Thyroid gland (tissue), 4 donors: ENCODE results near the gene INPP4B. TPM values are rescaled to one million over a fixed set of nuclear protein-coding genes. Genes with fewer than 3 reads are reported as not detected.
A peak's percentile ranks its signal among the peaks of the same experiment; 100 is the strongest.

Experiments
- DNase-seq, 2 donors: peaks; one replicate each; pipeline ENCODE4 v3.0.0-alpha.2; 2019
- H3K27ac ChIP-seq, 3 donors: fragments of 200-600 bp; sonication (generic); 1 replicate in 2 of 3; 2 replicates in 1 of 3; pipeline ENCODE4 v1.5.1; 2016 to 2019; ENCODE audit warnings: mild to moderate bottlenecking in 1 of 3, moderate library complexity in 1 of 3
- H3K27me3 ChIP-seq: fragments of 200-600 bp; sonication (generic); one replicate; pipeline ENCODE4 v1.5.1; 2019
- H3K36me3 ChIP-seq, 2 donors: fragments of 200-600 bp; sonication (generic); one replicate each; pipeline ENCODE4 v1.5.1; 2016 to 2019
- H3K4me1 ChIP-seq, 2 donors: fragments of 200-600 bp; sonication (generic); one replicate each; pipeline ENCODE4 v1.5.1; 2017 to 2019
- H3K4me3 ChIP-seq, 3 donors: fragments of 200-600 bp; sonication (generic); replicated peaks in 1 of 3; 1 replicate in 2 of 3; 2 replicates in 1 of 3; pipeline ENCODE4 v1.5.1; 2016; ENCODE audit warnings: mild to moderate bottlenecking in 1 of 3
- H3K9me3 ChIP-seq: fragments of 200-600 bp; sonication (generic); one replicate; pipeline ENCODE4 v1.5.1; 2017
- POLR2A ChIP-seq, 2 donors: fragments of 450-650 bp; IDR thresholded peaks; one replicate each; pipeline ENCODE4 v1.6.1; 2017; ENCODE audit warnings: antibody characterized with exemption in 2 of 2, mild to moderate bottlenecking in 2 of 2, moderate library complexity in 1 of 2
- WGBS, 2 donors: methylation state at CpG; one replicate each; pipeline ENCODE4 v1.1.5; 2017; 5-methylcytosine and 5-hydroxymethylcytosine counted together
- intact Hi-C: fragments of 100-400 bp; cut with DNase I; formaldehyde crosslinking; loops from one replicate; pipeline ENCODE4 v1.15.1; 2023
- total RNA-seq, 4 donors: library from RNA; depleted of rRNA; stranded (reverse); fragments of >200 nt; gene quantifications; one replicate each; pipeline ENCODE4 v1.2.3, GENCODE V29; 2016
- TF ChIP-seq, protein P1 (sequence below), 6 experiments: fragments of 200-600 bp in 3 of 6; fragments of 450-650 bp in 3 of 6; sonication (generic) in 3 of 6; IDR thresholded peaks; one replicate each; pipeline ENCODE4 v1.5.1; 2016 to 2019; ENCODE audit warnings: antibody characterized with exemption in 6 of 6, mild to moderate bottlenecking in 2 of 6, inconsistent platforms in 1 of 6, moderate library complexity in 1 of 6

INPP4B gene
- total RNA-seq, 4 donors from 2014 or later = 8.0 to 22.1 (median 12.0) TPM

DNA sequence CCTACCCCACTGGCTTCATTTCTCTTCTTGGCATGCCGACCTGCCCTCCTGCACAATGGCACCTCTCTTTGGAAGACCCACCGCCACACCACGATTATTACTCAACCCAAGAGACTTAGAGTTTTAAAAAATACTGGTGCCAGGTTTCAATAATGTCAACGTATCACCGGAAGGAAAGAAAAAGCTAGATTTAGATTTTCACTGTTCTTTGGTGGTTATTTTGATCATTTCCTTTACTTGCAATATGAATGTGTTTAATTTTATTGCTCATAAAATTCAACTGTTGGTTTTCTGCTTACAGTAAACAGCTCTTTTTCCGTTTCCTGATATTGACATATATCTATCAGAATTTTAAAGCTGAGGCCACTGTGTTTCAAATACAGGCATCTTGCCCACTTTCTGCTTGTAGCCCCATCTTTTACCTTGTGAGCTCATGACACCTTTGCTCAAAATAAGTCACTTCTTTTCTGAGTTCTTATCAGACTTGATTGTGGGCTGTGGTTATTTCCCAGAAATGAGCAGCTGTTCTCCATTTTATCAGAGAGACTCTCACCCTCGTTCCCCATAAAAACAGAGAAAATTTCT lies 439.1 kb downstream of the INPP4B start:
- Histone ChIP-seq H3K4me3 (no peak overlapping the region), H3K36me3 (no peaks in the 10 kb centered on the region), H3K4me1 (peaks cover 10 to 13% of the 10 kb centered on the region in 2 donors), H3K27me3 (no peaks in the 10 kb centered on the region), H3K27ac (no peak overlapping the region), H3K9me3 (no peaks in the 10 kb centered on the region)
- 74 to 79% methylated on average over 7 of the region's 7 CpGs for WGBS, 2 donors
- TF ChIP-seq, protein P1, sequence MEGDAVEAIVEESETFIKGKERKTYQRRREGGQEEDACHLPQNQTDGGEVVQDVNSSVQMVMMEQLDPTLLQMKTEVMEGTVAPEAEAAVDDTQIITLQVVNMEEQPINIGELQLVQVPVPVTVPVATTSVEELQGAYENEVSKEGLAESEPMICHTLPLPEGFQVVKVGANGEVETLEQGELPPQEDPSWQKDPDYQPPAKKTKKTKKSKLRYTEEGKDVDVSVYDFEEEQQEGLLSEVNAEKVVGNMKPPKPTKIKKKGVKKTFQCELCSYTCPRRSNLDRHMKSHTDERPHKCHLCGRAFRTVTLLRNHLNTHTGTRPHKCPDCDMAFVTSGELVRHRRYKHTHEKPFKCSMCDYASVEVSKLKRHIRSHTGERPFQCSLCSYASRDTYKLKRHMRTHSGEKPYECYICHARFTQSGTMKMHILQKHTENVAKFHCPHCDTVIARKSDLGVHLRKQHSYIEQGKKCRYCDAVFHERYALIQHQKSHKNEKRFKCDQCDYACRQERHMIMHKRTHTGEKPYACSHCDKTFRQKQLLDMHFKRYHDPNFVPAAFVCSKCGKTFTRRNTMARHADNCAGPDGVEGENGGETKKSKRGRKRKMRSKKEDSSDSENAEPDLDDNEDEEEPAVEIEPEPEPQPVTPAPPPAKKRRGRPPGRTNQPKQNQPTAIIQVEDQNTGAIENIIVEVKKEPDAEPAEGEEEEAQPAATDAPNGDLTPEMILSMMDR (IDR thresholded peaks at IDR 0.05) = no peak
- no peak for TF ChIP-seq POLR2A (IDR thresholded peaks at IDR 0.05)
- DNase-seq = no peak
- intact Hi-C loops = no loop called here

DNA sequence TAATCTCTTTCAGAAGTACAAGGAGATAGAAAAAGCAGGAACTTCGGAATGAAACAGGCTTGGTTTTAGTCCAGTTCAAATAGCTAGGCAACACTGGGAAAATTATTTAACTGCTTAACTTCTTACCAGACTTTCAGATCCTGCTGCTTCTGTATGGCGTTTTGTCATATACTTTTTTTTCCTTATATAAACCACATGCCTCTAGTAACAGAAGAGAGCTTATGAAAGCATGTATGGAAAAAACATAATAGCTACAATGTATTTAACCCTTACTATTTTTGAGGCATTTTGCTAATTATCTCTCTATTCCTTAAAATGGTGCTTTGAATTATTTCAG lies 439.6 kb downstream of the INPP4B start:
- no peak for TF ChIP-seq POLR2A (IDR thresholded peaks at IDR 0.05)
- TF ChIP-seq, protein P1 (IDR thresholded peaks at IDR 0.05) = no peak
- H3K27ac ChIP-seq = no peak overlapping the region

DNA sequence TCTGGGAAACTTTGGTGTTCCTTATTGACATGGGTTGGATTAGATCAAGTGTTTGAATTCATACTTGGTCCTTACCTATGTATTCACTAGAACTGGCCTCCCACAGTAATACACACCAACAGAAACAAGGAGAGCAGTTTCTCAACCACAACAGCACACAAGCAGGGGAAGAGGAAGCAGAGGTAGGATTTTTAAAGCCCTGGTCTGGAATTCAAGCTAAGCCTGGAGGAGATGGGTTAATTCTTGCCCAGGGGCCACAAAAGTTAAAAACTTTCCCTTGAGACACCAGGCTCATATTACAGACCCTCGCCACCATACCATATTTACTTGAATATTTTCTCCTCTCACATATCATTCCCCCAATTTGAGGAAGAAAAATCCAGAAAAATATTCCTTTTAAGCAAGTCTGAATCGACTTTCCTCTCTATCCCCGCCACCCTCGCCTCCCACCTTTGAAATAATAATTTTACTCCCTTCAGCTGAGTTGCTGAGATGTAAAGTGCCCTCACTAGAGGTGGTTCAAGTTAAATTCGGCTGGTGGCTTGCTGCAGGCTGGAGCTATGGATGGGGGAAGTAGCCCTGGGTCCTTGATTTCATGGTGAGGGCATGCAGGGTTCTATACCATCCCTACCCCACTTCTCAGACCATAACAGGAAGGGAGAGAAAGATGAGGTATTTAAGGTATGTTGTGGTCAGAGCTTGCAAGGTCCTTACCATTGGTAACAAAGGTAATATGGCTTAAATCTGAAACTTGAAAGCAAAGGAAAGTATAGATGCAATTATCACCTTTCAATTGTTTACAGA lies 440.2 kb downstream of the INPP4B start:
- Histone ChIP-seq H3K4me1 (peaks cover 10 to 13% of the 10 kb centered on the region in 2 donors), H3K9me3 (no peaks in the 10 kb centered on the region), H3K4me3 (peak overlapping the region in 1 of 3 donors; percentile 22), H3K27ac (peak overlapping the region; percentile 52 to 73 (median 54)), H3K36me3 (no peaks in the 10 kb centered on the region), H3K27me3 (no peaks in the 10 kb centered on the region)
- 70 to 76% methylated on average over 5 of the region's 5 CpGs for WGBS, 2 donors
- DNase-seq = no peak
- intact Hi-C loops = no loop called here
- no peak for TF ChIP-seq POLR2A (IDR thresholded peaks at IDR 0.05)
- TF ChIP-seq, protein P1 (IDR thresholded peaks at IDR 0.05) = no peak

More for the DNA sequence above, 439.6 kb downstream of the INPP4B start:
- intact Hi-C loops = no loop called here
- Histone ChIP-seq H3K4me1 (peaks cover 10 to 13% of the 10 kb centered on the region in 2 donors), H3K4me3 (no peak overlapping the region), H3K27me3 (no peaks in the 10 kb centered on the region), H3K36me3 (no peaks in the 10 kb centered on the region), H3K9me3 (no peaks in the 10 kb centered on the region)
- DNase-seq = no peak
- WGBS, 2 donors = 55 to 61% methylated on average over 2 of the region's 2 CpGs

GRCh38 chr4:142405021-142405694 lies 440.9 kb downstream of the INPP4B start:
- peak in 1 of 2 donors; percentile 17 for TF ChIP-seq POLR2A (IDR thresholded peaks at IDR 0.05)
- TF ChIP-seq, protein P1 (IDR thresholded peaks at IDR 0.05) = no peak
- H3K36me3 ChIP-seq = no peaks in the 10 kb centered on the region

More at GRCh38 chr4:142405021-142405694, 440.9 kb downstream of the INPP4B start:
- peak overlapping the region; percentile 52 to 73 (median 54) for H3K27ac ChIP-seq
- H3K27me3 ChIP-seq = no peaks in the 10 kb centered on the region
- DNase-seq = peak; percentile 38 to 44
- intact Hi-C loops = no loop called here
- H3K4me1 ChIP-seq = peaks cover 10 to 13% of the 10 kb centered on the region in 2 donors
- 2 to 15% methylated on average over 14 of the region's 14 CpGs for WGBS, 2 donors
- H3K4me3 ChIP-seq = peak overlapping the region in 2 of 3 donors; percentile 22 to 60
- no peaks in the 10 kb centered on the region for H3K9me3 ChIP-seq
